Spleen (tissue), 7 donors: ENCODE results near the gene PRCP.

Source experiments
- POLR2A ChIP-seq, 3 donors: fragments of 450-650 bp; IDR thresholded peaks; one replicate each; pipeline ENCODE4 v1.5.1; 2017; ENCODE audit warnings: antibody characterized with exemption in 3 of 3, mild to moderate bottlenecking in 1 of 3
- POLR2AphosphoS5 ChIP-seq, 3 donors: sonication (generic); formaldehyde crosslinking; IDR thresholded peaks; one replicate each; pipeline ENCODE4 v1.5.1; 2017; ENCODE audit warnings: antibody characterized with exemption in 3 of 3
- TF ChIP-seq, protein P1 (sequence below), 11 experiments: fragments of 200-600 bp in 7 of 11; fragments of 450-650 bp in 4 of 11; sonication (generic) in 4 of 11; IDR thresholded peaks in 8 of 11; conservative IDR thresholded peaks in 3 of 11; 1 replicate in 7 of 11; 2 replicates in 4 of 11; pipeline versions ENCODE4 v1.4.0 to v1.8.0; 2016 to 2021; ENCODE audit warnings: antibody characterized with exemption in 11 of 11, inconsistent platforms in 4 of 11, mild to moderate bottlenecking in 1 of 11
- donor health status: DM: no; HTN: no; CAD: no; lungs with moderate emphysema.
- donor health status: DM: no; HTN: no; CAD: no.
- donor health status: DM: no; HTN: no; CAD: no.

DNA sequence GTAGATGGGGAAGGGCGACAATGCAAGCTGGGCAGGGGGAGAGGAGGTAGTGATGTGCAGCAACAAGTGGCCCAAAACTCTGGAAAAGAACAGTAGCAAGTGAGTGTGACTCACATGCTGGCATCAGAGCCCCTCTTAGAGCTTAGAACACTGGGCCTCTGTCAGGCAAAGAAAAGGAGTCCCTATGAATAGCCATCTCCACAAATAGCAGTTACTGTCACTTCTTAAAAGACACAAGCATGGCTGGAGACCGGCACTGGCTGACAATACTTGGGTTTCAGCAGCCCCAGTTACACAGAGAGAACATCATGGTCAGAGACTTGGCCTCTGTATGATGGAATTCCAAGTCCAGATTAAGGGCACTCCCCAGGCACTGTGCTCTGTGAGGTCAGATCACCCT, 58.2 kb downstream of the PRCP start:
- TF ChIP-seq POLR2A (IDR thresholded peaks at IDR 0.05) (no peak), POLR2AphosphoS5 (IDR thresholded peaks at IDR 0.05) (no peak)
- TF ChIP-seq, protein P1, sequence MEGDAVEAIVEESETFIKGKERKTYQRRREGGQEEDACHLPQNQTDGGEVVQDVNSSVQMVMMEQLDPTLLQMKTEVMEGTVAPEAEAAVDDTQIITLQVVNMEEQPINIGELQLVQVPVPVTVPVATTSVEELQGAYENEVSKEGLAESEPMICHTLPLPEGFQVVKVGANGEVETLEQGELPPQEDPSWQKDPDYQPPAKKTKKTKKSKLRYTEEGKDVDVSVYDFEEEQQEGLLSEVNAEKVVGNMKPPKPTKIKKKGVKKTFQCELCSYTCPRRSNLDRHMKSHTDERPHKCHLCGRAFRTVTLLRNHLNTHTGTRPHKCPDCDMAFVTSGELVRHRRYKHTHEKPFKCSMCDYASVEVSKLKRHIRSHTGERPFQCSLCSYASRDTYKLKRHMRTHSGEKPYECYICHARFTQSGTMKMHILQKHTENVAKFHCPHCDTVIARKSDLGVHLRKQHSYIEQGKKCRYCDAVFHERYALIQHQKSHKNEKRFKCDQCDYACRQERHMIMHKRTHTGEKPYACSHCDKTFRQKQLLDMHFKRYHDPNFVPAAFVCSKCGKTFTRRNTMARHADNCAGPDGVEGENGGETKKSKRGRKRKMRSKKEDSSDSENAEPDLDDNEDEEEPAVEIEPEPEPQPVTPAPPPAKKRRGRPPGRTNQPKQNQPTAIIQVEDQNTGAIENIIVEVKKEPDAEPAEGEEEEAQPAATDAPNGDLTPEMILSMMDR (IDR thresholded peaks at IDR 0.05 in 8 of 11, conservative IDR thresholded peaks at IDR 0.05 in 3 of 11), result no peak
